K562 (cell line): ENCODE measurements around the gene CLHC1. TPM values are rescaled to one million over a fixed set of nuclear protein-coding genes. Genes with fewer than 3 reads are reported as not detected.

ENCODE experiments used
- C11orf30 ChIP-seq: fragments of 450-650 bp; IDR thresholded peaks from 2 replicates; pipeline ENCODE4 v1.6.1; 2016; ENCODE audit warnings: low read depth, mild to moderate bottlenecking
- CREB3L1 ChIP-seq: fragments of 450-650 bp; IDR thresholded peaks from 2 replicates; pipeline ENCODE4 v1.6.1; 2014; ENCODE audit warnings: low read depth, mild to moderate bottlenecking, moderate library complexity, borderline replicate concordance
- HNRNPH1 ChIP-seq: fragments of 200-400 bp; formaldehyde crosslinking; optimal IDR thresholded peaks from 2 replicates; pipeline ENCODE3; 2017; ENCODE audit warnings: low read depth, mild to moderate bottlenecking, low read length, moderate library complexity
- MYNN ChIP-seq, 2 experiments: sonication (generic); formaldehyde crosslinking in 1 of 2; IDR thresholded peaks; 2 replicates each; pipeline versions ENCODE4 v1.5.0 to v1.6.1; 2016 to 2020; ENCODE audit warnings: antibody characterized with exemption in 1 of 2, missing genetic modification reagents in 1 of 2
- POLR2G ChIP-seq: fragments of 200-400 bp; formaldehyde crosslinking; IDR thresholded peaks from 2 replicates; pipeline ENCODE4 v1.6.1; 2017; ENCODE audit warnings: low read depth, mild to moderate bottlenecking, antibody characterized with exemption, low read length, moderate library complexity
- TBP ChIP-seq: optimal IDR thresholded peaks from 2 replicates; pipeline ENCODE3; 2011; ENCODE audit warnings: low read depth, low read length, improper control_type of control experiment
- THRA ChIP-seq: fragments of 450-650 bp; IDR thresholded peaks from 2 replicates; pipeline ENCODE4 v1.6.1; 2017; ENCODE audit warnings: mild to moderate bottlenecking, moderate library complexity
- ZEB2 ChIP-seq: fragments of 450-650 bp; IDR thresholded peaks from 2 replicates; pipeline ENCODE4 v1.6.1; 2016
- ZNF133 ChIP-seq: fragments of 250-450 bp; sonication (Bioruptor Pico); IDR thresholded peaks from 2 replicates; pipeline ENCODE4 v1.4.0; 2020; ENCODE audit warnings: mild to moderate bottlenecking
- ZNF253 ChIP-seq: fragments of 250-450 bp; sonication (Bioruptor Pico); conservative IDR thresholded peaks from 2 replicates; pipeline ENCODE4 v1.6.1; 2021; ENCODE audit warnings: mild to moderate bottlenecking
- ZNF274 ChIP-seq: IDR thresholded peaks from 2 replicates; pipeline ENCODE4 v1.6.1; 2011; ENCODE audit warnings: low read depth, mild to moderate bottlenecking, low read length, moderate library complexity, borderline replicate concordance
- ZNF639 ChIP-seq, 2 experiments: fragments of 200-800 bp in 1 of 2; sonication (Bioruptor generic) in 1 of 2; sonication (generic) in 1 of 2; formaldehyde crosslinking in 1 of 2; IDR thresholded peaks in 1 of 2; conservative IDR thresholded peaks in 1 of 2; 2 replicates each; pipeline versions ENCODE4 v1.5.0 to v1.6.1; 2016 to 2020; ENCODE audit warnings: missing compliant biosample characterization in 1 of 2, missing genetic modification characterization in 1 of 2, missing genetic modification reagents in 1 of 2
- ZNF75A ChIP-seq: fragments of 450-650 bp; formaldehyde crosslinking; IDR thresholded peaks from 2 replicates; pipeline ENCODE4 v1.4.0; 2020; ENCODE audit warnings: mild to moderate bottlenecking
- ZNF77 ChIP-seq: fragments of 250-450 bp; sonication (Bioruptor Pico); IDR thresholded peaks from 2 replicates; pipeline ENCODE4 v1.5.0; 2020
- polyA plus RNA-seq, 8 experiments: library from polyadenylated mRNA; depleted of rRNA in 4 of 8; stranded (reverse) in 5 of 8; unstranded in 3 of 8; fragments of >200 nt; fragmentation: Nextera tagmentation in 2 of 8; fragmentation: Illumina TruSeq in 1 of 8; extraction: Ambion mirVana in 2 of 8; extraction: Trizol in 1 of 8; gene quantifications; 2 replicates each; pipeline versions ENCODE4 v1.2.1 to v1.2.3, GENCODE V29; 2011 to 2014; ENCODE audit warnings: inconsistent platforms in 1 of 8, missing spikeins in 1 of 8
- total RNA-seq, 7 experiments: library from RNA; depleted of rRNA in 6 of 7; stranded (reverse); fragments of >200 nt in 6 of 7; fragmentation: Illumina TruSeq in 2 of 7; extraction: Trizol in 2 of 7; gene quantifications; 2 replicates each; pipeline versions ENCODE4 v1.2.1 to v1.2.3, GENCODE V29; 2011 to 2021; ENCODE audit warnings: low replicate concordance in 1 of 7

Gene CLHC1
- total and polyA plus RNA-seq, 9 of the 15 experiments (the other 6 are each of a cell fraction or from before 2014, with no cell fraction given), result 3.7 to 14.3 (median 8.6) TPM

- TF ChIP-seq ZNF639 (CRISPR knock-in tag; conservative IDR thresholded peaks at IDR 0.05 in 1 of 2, IDR thresholded peaks at IDR 0.05 in 1 of 2) (peak in 1 of 2 experiments; percentile 92; a peak in 2 of 4 replicates), HNRNPH1 (no peak), ZNF133 (CRISPR knock-in tag) (peak; percentile 74; the same call in 1 of the 2 replicates), CREB3L1 (peak; percentile 69; the same call in 1 of the 2 replicates), C11orf30 (peak; percentile 89), POLR2G (0 out of 2 replicates have a peak, but pooled peaks have one; percentile 40), ZEB2 (peak; percentile 100), THRA (no peak), ZNF253 (CRISPR knock-in tag) (no peak), ZNF274 (peak; percentile 86), ZNF75A (CRISPR knock-in tag) (no peak), TBP (peak; percentile 48), ZNF77 (CRISPR knock-in tag) (no peak), MYNN (IDR thresholded peaks at IDR 0.05) (peak; percentile 92), MYNN (CRISPR knock-in tag; IDR thresholded peaks at IDR 0.05) (no peak)
Measured at GRCh38 chr2:55140316-55141219, 91.5 kb downstream of the CLHC1 start (continued).
